ENCODE measurements around the gene PSD2. TPM values are rescaled to one million over a fixed set of nuclear protein-coding genes. Genes with fewer than 3 reads are reported as not detected.

The PSD2 gene
- total and polyA plus RNA-seq, 2 of the 13 experiments (the other 11 are each of a cell fraction or from before 2014, with no cell fraction given) = 0.07 TPM; not detected in 1

GRCh38 chr5:139855946-139856540 is 60.4 kb downstream of the PSD2 start (continued):
- TF ChIP-seq RERE (CRISPR knock-in tag; IDR thresholded peaks at IDR 0.05; ENCODE audit: low read depth) (no peak), SALL1 (CRISPR knock-in tag; IDR thresholded peaks at IDR 0.05) (no peak), CREM (IDR thresholded peaks at IDR 0.05) (no peak), CREM (CRISPR knock-in tag; IDR thresholded peaks at IDR 0.05) (no peak), ZNF337 (CRISPR knock-in tag; IDR thresholded peaks at IDR 0.05; ENCODE audit: borderline replicate concordance, low read depth) (no peak)

GRCh38 chr5:139856714-139857113 is 61.1 kb downstream of the PSD2 start:
- in situ Hi-C loops (cut with HindIII; ENCODE audit: extremely low pct_ligation_motif_present, low pct_unique_long_range_greater_than_20kb) (no loop called here), intact Hi-C loops (cut with micrococcal nuclease; ENCODE audit: unreplicated experiment) (no loop called here)
- Histone ChIP-seq H3K4me2 (ENCODE audit: low read depth, low read length) (no peak overlapping the region), H3K4me3 (replicated peaks in 1 of 3; ENCODE audit: insufficient read depth in 1 of 3, low read depth in 2 of 3, low read length in 3 of 3) (no peak overlapping the region), H3K9ac (ENCODE audit: insufficient read depth, low read depth, low read length) (no peak overlapping the region), H3K27ac (ENCODE audit: extremely low read length, insufficient read depth, low read length) (no peak overlapping the region), H3K9me3 (ENCODE audit: low read length) (no peaks in the 10 kb centered on the region), H3K79me2 (ENCODE audit: insufficient read depth, low read length) (no peaks in the 10 kb centered on the region), H2AFZ (ENCODE audit: low read length) (no peak overlapping the region), H3K36me3 (replicated peaks in 1 of 2; ENCODE audit: control insufficient read depth in 1 of 2, insufficient read depth in 2 of 2, low read length in 2 of 2) (no peaks in the 10 kb centered on the region), H3K27me3 (ENCODE audit: control insufficient read depth in 1 of 2, insufficient read depth in 2 of 2, low read length in 2 of 2) (peaks cover 4 to 67% of the 10 kb centered on the region in 2 experiments; a peak in 3 of 5 replicates), H3K4me1 (ENCODE audit: insufficient read depth, low read length) (no peaks in the 10 kb centered on the region), H4K20me1 (ENCODE audit: insufficient read depth, low read length) (no peaks in the 10 kb centered on the region)
- ChIA-PET CTCF (ENCODE audit: low intra/inter-chr PET ratio, low total read pairs) (no interaction called here), POLR2A (no interaction called here)
- WGBS (ENCODE audit: low lambda C conversion rate) = 16% methylated on average over 4 of the region's 4 CpGs
- BruUV-seq (replicated peaks) = no TSS peak
- DNase-seq (ENCODE audit: low spot score) (no peak), ATAC-seq (no peak), FAIRE-seq (no peak)
- no peak for TF ChIP-seq ZNF430 (CRISPR knock-in tag; IDR thresholded peaks at IDR 0.05)
- no peak for TF ChIP-seq RBAK (CRISPR knock-in tag; IDR thresholded peaks at IDR 0.05)
- no peak for TF ChIP-seq RFX3 (CRISPR knock-in tag; IDR thresholded peaks at IDR 0.05)
- no peak for TF ChIP-seq HHEX (CRISPR knock-in tag; IDR thresholded peaks at IDR 0.05)
- TF ChIP-seq PITX1 (CRISPR knock-in tag; IDR thresholded peaks at IDR 0.05) = no peak
- no peak for TF ChIP-seq ZNF800 (CRISPR knock-in tag; IDR thresholded peaks at IDR 0.05)
- no peak for TF ChIP-seq SP2 (CRISPR knock-in tag; IDR thresholded peaks at IDR 0.05)
- TF ChIP-seq ZSCAN20 (CRISPR knock-in tag; IDR thresholded peaks at IDR 0.05; ENCODE audit: borderline replicate concordance) = no peak
- no peak for TF ChIP-seq ZNF296 (CRISPR knock-in tag; conservative IDR thresholded peaks at IDR 0.05)
- no peak for TF ChIP-seq HOXD1 (CRISPR knock-in tag; IDR thresholded peaks at IDR 0.05)
- TF ChIP-seq ZNF34 (CRISPR knock-in tag; IDR thresholded peaks at IDR 0.05; ENCODE audit: borderline replicate concordance) = no peak
- no peak for TF ChIP-seq ZNF44 (CRISPR knock-in tag; IDR thresholded peaks at IDR 0.05)
- no peak for TF ChIP-seq SP140L (CRISPR knock-in tag; IDR thresholded peaks at IDR 0.05; ENCODE audit: borderline replicate concordance)

Data from HepG2 (cell line).